ENCODE measurements around the gene GABRG3. TPM values are rescaled to one million over a fixed set of nuclear protein-coding genes. Genes with fewer than 3 reads are reported as not detected.

GABRG3 gene
- total RNA-seq, 1 experiment from 2014 or later, result 0.15 TPM

DNA sequence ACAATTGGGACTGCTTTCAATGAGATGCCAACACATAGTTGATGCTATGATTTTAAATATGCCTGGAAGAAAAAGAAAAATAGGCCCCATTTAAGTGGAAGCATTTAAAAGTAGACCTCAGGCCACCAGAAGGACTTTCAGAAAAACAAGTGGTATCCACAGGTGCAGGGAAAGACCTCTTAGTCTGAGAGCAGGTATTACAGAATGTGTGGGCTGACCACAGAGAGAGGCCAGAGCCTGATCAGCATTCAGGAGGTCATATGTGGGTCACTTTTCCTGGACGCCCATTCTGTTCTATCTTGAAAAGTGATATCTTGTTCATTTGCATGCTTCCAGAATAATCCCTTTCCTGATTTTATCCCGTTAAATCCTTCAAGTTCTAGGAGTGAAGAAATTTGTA, 95.5 kb downstream of the GABRG3 start:
- no peak overlapping the region for H2BK20ac ChIP-seq (ENCODE audit: low read depth, low read length, poor library complexity, severe bottlenecking)
- H2AFZ ChIP-seq (ENCODE audit: low read length), result no peak overlapping the region
- no peak overlapping the region for H3K9ac ChIP-seq (ENCODE audit: extremely low read depth, insufficient read length, low read length)
- no peak overlapping the region for H3T11ph ChIP-seq (ENCODE audit: low read length)
- no peak overlapping the region for H2BK5ac ChIP-seq (ENCODE audit: insufficient read length, low read length)
- no peak overlapping the region for H4K91ac ChIP-seq (ENCODE audit: insufficient read length, low read depth, low read length)
- no peak overlapping the region for H2BK12ac ChIP-seq (ENCODE audit: insufficient read length, low read depth, low read length)
- H3K23me2 ChIP-seq (ENCODE audit: insufficient read length, low read depth, low read length, poor library complexity, severe bottlenecking), result no peaks in the 10 kb centered on the region
- Mint-ChIP-seq H3K27me3 (ENCODE audit: low read depth) (peaks cover 3% of the 10 kb centered on the region), H3K9me3 (peaks cover 9% of the 10 kb centered on the region in 2 experiments; a peak in 4 of 5 replicates), H3K4me3 (no peak overlapping the region), H3K27ac (no peak overlapping the region), H3K36me3 (ENCODE audit: insufficient read depth in 1 of 3, low read depth in 3 of 3) (peaks cover 0 to 7% (median 5%) of the 10 kb centered on the region in 3 experiments; a peak in 3 of 7 replicates), H3K4me1 (peaks cover 4 to 8% of the 10 kb centered on the region in 2 experiments)
- H4K20me1 ChIP-seq (ENCODE audit: control insufficient read depth, insufficient read depth, insufficient read length), result no peaks in the 10 kb centered on the region
- no peaks in the 10 kb centered on the region for H3K4me1 ChIP-seq (ENCODE audit: insufficient read depth, low read length)
- no peak overlapping the region for H3K4ac ChIP-seq (ENCODE audit: low read depth, low read length)
- no peak overlapping the region for H3K56ac ChIP-seq (ENCODE audit: insufficient read length, low read depth, low read length)
- H3K4me2 ChIP-seq (ENCODE audit: insufficient read depth, insufficient read length, low read length), result no peak overlapping the region
- H3K27ac ChIP-seq (ENCODE audit: insufficient read length, low read depth, low read length), result no peak overlapping the region
- no CpG with 5 or more reads among the region's 2 CpGs for WGBS (ENCODE audit: extremely low coverage, insufficient read length, low lambda C conversion rate)
- no peak overlapping the region for H2BK15ac ChIP-seq (ENCODE audit: low read depth, low read length)
- TF ChIP-seq CTCF (conservative IDR thresholded peaks at IDR 0.05), result no peak
- H3K23ac ChIP-seq (ENCODE audit: insufficient read length, low read depth, low read length), result no peak overlapping the region
- H4K8ac ChIP-seq (replicated peaks; ENCODE audit: insufficient read length, low read depth, low read length), result no peak overlapping the region
- H3K14ac ChIP-seq (ENCODE audit: insufficient read depth, low read length), result no peak overlapping the region
- no peak overlapping the region for H2BK120ac ChIP-seq (ENCODE audit: low read depth, low read length, poor library complexity, severe bottlenecking)
- H3K9me3 ChIP-seq (ENCODE audit: control insufficient read depth, low read depth, low read length), result no peaks in the 10 kb centered on the region
- no peak overlapping the region for H4K5ac ChIP-seq (ENCODE audit: insufficient read length, low read depth, low read length)
- no peak overlapping the region for H2AK5ac ChIP-seq (ENCODE audit: insufficient read length, low read length)
- no peaks in the 10 kb centered on the region for H3K79me2 ChIP-seq (ENCODE audit: insufficient read depth, low read length)
- no peaks in the 10 kb centered on the region for H3K27me3 ChIP-seq (ENCODE audit: insufficient read depth, low read length)
- DNase-seq, result no peak
- H3K18ac ChIP-seq (ENCODE audit: insufficient read length, low read depth, low read length), result no peak overlapping the region
- no peaks in the 10 kb centered on the region for H3K79me1 ChIP-seq (ENCODE audit: insufficient read depth, low read depth, low read length, poor library complexity, severe bottlenecking)
